ENCODE data around the gene GGACT.

Gene GGACT

DNA sequence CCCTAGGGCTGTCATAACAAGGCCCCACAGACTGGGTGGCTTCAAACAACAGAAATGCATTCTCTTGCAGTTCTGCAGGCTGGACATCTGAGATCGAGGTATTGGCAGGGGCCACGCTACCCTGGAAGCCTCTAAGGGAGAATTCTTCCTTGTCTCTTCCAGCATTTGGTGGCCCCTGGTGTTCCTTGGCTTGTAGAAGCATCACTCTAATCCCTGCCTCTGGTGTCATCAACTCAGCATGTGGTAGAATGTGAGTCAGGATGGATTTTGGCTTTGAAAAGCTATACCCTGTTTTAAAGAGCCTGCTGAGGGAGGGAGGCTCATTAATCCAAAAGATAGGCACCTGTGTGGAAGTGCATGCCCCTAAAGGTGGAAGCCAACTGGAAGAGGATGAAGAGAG, 7.9 kb upstream of the GGACT start:
- Histone ChIP-seq H3K79me2 (no peaks in the 10 kb centered on the region), H3K9ac (no peak overlapping the region)

DNA sequence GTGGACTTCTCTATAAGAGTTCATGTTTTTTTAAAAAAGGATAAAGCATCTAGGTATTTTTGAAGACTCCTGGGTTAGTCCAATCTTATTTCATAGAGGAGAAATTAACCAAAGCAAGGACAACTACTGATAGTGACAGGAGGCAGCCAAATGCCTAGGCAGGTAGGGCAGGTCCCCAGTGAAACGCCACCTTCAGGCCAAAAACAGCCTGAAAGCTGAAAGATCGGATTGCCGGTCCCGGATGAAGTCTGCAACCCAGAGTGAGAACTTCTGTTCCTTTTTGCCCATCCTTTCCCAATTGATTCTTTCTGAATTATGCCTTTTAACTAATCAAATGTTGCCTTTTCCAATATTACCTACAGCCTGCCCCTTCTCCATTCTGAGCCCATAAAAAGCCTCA, 6.1 kb upstream of the GGACT start:
- TF ChIP-seq, protein P1, sequence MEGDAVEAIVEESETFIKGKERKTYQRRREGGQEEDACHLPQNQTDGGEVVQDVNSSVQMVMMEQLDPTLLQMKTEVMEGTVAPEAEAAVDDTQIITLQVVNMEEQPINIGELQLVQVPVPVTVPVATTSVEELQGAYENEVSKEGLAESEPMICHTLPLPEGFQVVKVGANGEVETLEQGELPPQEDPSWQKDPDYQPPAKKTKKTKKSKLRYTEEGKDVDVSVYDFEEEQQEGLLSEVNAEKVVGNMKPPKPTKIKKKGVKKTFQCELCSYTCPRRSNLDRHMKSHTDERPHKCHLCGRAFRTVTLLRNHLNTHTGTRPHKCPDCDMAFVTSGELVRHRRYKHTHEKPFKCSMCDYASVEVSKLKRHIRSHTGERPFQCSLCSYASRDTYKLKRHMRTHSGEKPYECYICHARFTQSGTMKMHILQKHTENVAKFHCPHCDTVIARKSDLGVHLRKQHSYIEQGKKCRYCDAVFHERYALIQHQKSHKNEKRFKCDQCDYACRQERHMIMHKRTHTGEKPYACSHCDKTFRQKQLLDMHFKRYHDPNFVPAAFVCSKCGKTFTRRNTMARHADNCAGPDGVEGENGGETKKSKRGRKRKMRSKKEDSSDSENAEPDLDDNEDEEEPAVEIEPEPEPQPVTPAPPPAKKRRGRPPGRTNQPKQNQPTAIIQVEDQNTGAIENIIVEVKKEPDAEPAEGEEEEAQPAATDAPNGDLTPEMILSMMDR (IDR thresholded peaks at IDR 0.05): peak; percentile 28

More for the DNA sequence above, 7.9 kb upstream of the GGACT start:
- peaks cover 19% of the 10 kb centered on the region for H3K4me1 ChIP-seq
- no peak overlapping the region for H3K4me3 ChIP-seq (ENCODE audit: low read depth, low read length)
- no peak overlapping the region for H3K27ac ChIP-seq
- no peaks in the 10 kb centered on the region for H3K27me3 ChIP-seq (ENCODE audit: control insufficient read depth, insufficient read depth, low read length)
- TF ChIP-seq, protein P1 (IDR thresholded peaks at IDR 0.05): no peak
- H3K36me3 ChIP-seq (ENCODE audit: control insufficient read depth, insufficient read depth, low read length): no peaks in the 10 kb centered on the region
- no peak overlapping the region for H3K4me2 ChIP-seq (ENCODE audit: low read length)
- H2AFZ ChIP-seq: peak overlapping the region; percentile 33
- H3K9me3 ChIP-seq (ENCODE audit: control insufficient read depth, low read length): no peaks in the 10 kb centered on the region

DNA sequence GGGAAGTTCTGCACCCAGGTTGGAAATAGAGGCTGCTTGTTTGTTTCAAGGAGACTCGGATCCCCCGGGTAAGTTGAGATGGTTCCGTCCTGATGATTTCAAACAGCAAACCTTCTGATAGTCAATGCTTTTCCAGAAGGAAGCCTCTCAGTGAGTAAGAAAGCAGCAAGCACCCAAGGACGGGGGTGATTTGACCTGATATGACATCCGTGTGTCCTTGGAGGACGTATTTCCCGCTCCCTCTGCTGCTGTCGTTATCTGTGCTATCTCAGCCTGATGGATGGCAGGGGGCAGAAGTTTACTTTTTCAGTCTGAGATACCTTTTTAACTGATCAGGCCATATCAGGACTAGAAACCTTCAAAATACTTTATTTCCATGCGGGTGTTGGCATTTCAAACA, 5.7 kb upstream of the GGACT start:
- Histone ChIP-seq H3K27ac (peak overlapping the region; percentile 82), H3K4me3 (ENCODE audit: low read depth, low read length) (no peak overlapping the region)

More for the DNA sequence above, 6.1 kb upstream of the GGACT start:
- Histone ChIP-seq H3K4me1 (peaks cover 19% of the 10 kb centered on the region), H3K9ac (no peak overlapping the region), H3K27me3 (ENCODE audit: control insufficient read depth, insufficient read depth, low read length) (no peaks in the 10 kb centered on the region), H2AFZ (peak overlapping the region; percentile 46), H3K4me2 (ENCODE audit: low read length) (peak overlapping the region; percentile 23), H3K9me3 (ENCODE audit: control insufficient read depth, low read length) (no peaks in the 10 kb centered on the region), H3K79me2 (no peaks in the 10 kb centered on the region), H3K27ac (peak overlapping the region; percentile 82), H3K4me3 (ENCODE audit: low read depth, low read length) (no peak overlapping the region), H3K36me3 (ENCODE audit: control insufficient read depth, insufficient read depth, low read length) (no peaks in the 10 kb centered on the region)

DNA sequence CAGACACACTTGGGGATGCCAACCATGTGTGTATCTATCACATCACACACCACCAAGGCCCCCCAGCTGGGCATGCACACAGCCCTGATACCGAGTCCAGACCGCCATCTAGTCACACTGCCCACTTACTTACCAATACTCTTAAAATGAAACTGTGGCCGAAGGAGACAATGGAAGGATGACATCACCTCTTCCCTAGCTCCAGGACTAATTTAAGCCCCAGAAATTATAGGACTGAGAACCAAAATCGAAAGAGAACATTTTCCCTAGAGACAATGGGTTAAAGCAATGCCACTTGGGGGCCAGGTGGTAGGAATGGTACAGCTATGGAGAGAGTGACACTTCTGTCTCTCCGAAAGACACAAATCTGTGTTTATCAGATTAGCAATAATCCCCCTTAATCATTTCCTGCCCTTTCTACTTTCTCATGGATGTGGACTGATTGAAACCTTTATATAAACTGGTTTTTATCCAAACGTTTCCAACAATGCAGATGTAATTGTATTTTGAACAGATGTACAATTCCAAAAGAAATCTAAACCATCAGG, 663 bp upstream of the GGACT start:
- Histone ChIP-seq H3K79me2 (no peaks in the 10 kb centered on the region), H3K27ac (no peak overlapping the region), H3K9ac (no peak overlapping the region), H3K36me3 (ENCODE audit: control insufficient read depth, insufficient read depth, low read length) (no peaks in the 10 kb centered on the region), H3K9me3 (ENCODE audit: control insufficient read depth, low read length) (no peaks in the 10 kb centered on the region), H3K4me2 (ENCODE audit: low read length) (no peak overlapping the region), H3K4me1 (peaks cover 11% of the 10 kb centered on the region), H3K27me3 (ENCODE audit: control insufficient read depth, insufficient read depth, low read length) (no peaks in the 10 kb centered on the region), H2AFZ (peak overlapping the region; percentile 22), H3K4me3 (ENCODE audit: low read depth, low read length) (no peak overlapping the region)
- TF ChIP-seq, protein P1 (IDR thresholded peaks at IDR 0.05): no peak

More for the DNA sequence above, 5.7 kb upstream of the GGACT start:
- Histone ChIP-seq H3K4me1 (peaks cover 19% of the 10 kb centered on the region), H3K4me2 (ENCODE audit: low read length) (peak overlapping the region; percentile 23), H3K27me3 (ENCODE audit: control insufficient read depth, insufficient read depth, low read length) (no peaks in the 10 kb centered on the region), H2AFZ (peak overlapping the region; percentile 59), H3K9ac (no peak overlapping the region), H3K36me3 (ENCODE audit: control insufficient read depth, insufficient read depth, low read length) (no peaks in the 10 kb centered on the region), H3K9me3 (ENCODE audit: control insufficient read depth, low read length) (no peaks in the 10 kb centered on the region), H3K79me2 (no peaks in the 10 kb centered on the region)
- TF ChIP-seq, protein P1 (IDR thresholded peaks at IDR 0.05): no peak

DNA sequence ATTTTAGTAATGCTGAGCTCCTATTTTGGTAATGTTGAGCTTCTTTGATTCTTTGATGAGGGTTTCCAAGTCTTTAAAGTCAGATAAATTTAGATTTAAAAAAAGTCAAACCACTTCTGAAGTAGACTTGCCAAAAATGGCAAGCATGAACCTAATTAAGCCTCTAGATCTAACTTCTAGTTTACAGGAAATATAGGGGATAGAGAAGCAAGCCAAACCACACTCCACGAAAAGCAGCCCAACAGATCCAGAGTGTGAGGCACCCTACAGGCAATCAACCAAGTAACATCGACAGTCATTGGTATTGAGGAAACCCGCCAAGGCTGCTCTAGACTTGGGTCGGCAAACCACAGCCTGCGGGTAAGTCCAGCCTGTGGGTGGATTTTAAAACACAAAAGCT, 3.7 kb downstream of the GGACT start:
- H3K4me1 ChIP-seq: no peaks in the 10 kb centered on the region
- H3K9me3 ChIP-seq (ENCODE audit: control insufficient read depth, low read length): no peaks in the 10 kb centered on the region
- H2AFZ ChIP-seq: no peak overlapping the region
- no peak overlapping the region for H3K27ac ChIP-seq
- H3K9ac ChIP-seq: no peak overlapping the region
- no peaks in the 10 kb centered on the region for H3K27me3 ChIP-seq (ENCODE audit: control insufficient read depth, insufficient read depth, low read length)
- H3K36me3 ChIP-seq (ENCODE audit: control insufficient read depth, insufficient read depth, low read length): no peaks in the 10 kb centered on the region
- H3K4me3 ChIP-seq (ENCODE audit: low read depth, low read length): no peak overlapping the region
- TF ChIP-seq, protein P1 (IDR thresholded peaks at IDR 0.05): no peak
- H3K79me2 ChIP-seq: no peaks in the 10 kb centered on the region
- H3K4me2 ChIP-seq (ENCODE audit: low read length): no peak overlapping the region
